Osteoblast (primary cell): ENCODE results near the gene RASAL2. TPM values are rescaled to one million over a fixed set of nuclear protein-coding genes. Genes with fewer than 3 reads are reported as not detected.

ENCODE experiments used
- DNase-seq: peaks from one replicate; pipeline ENCODE4 v3.0.0; 2011; ENCODE audit warnings: low spot score, mixed read lengths; ENCODE audit not compliant: insufficient read length; ENCODE audit errors: missing footprints
- H2AFZ ChIP-seq: 2 replicates; pipeline ENCODE4 v1.6.0; 2011; ENCODE audit warnings: mild to moderate bottlenecking, low read length
- H3K27ac ChIP-seq: 2 replicates; pipeline ENCODE4 v1.5.1; 2011; ENCODE audit warnings: mild to moderate bottlenecking, low read depth, low read length, moderate library complexity
- H3K27me3 ChIP-seq: 2 replicates; pipeline ENCODE4 v1.6.0; 2012; ENCODE audit warnings: mild to moderate bottlenecking, control low read depth, inconsistent platforms, low read length, moderate library complexity; ENCODE audit not compliant: insufficient read depth
- H3K36me3 ChIP-seq: 2 replicates; pipeline ENCODE4 v1.5.1; 2011; ENCODE audit warnings: mild to moderate bottlenecking, low read length, control low read depth, moderate library complexity; ENCODE audit not compliant: insufficient read depth
- H3K4me1 ChIP-seq: 2 replicates; pipeline ENCODE4 v1.5.1; 2011; ENCODE audit warnings: mild to moderate bottlenecking, low read length, control low read depth, moderate library complexity; ENCODE audit not compliant: insufficient read depth
- H3K4me2 ChIP-seq: 2 replicates; pipeline ENCODE4 v1.6.0; 2011; ENCODE audit warnings: mild to moderate bottlenecking, low read length; ENCODE audit not compliant: insufficient read depth
- H3K4me3 ChIP-seq: fragments of 200-600 bp; sonication (generic); 3 replicates; pipeline ENCODE4 v1.5.1; 2012; ENCODE audit warnings: mild to moderate bottlenecking, low read length, inconsistent platforms; ENCODE audit not compliant: insufficient read depth
- H3K79me2 ChIP-seq: 2 replicates; pipeline ENCODE4 v1.6.0; 2012; ENCODE audit warnings: mild to moderate bottlenecking, low read length, control low read depth, inconsistent platforms; ENCODE audit not compliant: insufficient read depth
- H3K9me3 ChIP-seq: 2 replicates; pipeline ENCODE4 v1.5.1; 2011; ENCODE audit warnings: low read depth, low read length, control low read depth
- H4K20me1 ChIP-seq: 2 replicates; pipeline ENCODE4 v1.6.0; 2012; ENCODE audit warnings: mild to moderate bottlenecking, low read length, control low read depth; ENCODE audit not compliant: insufficient read depth
- total RNA-seq: library from RNA; depleted of rRNA; stranded (reverse); fragments of >200 nt; gene quantifications from 2 replicates; pipeline ENCODE4 v1.2.3, GENCODE V29; 2012
- TF ChIP-seq, protein P1 (sequence below): IDR thresholded peaks from 2 replicates; pipeline ENCODE4 v1.5.1; 2011; ENCODE audit warnings: mild to moderate bottlenecking, low read depth, low read length, moderate library complexity; ENCODE audit errors: extremely low read depth

The RASAL2 gene
- total RNA-seq, 1 donor: 59.4 TPM

DNA sequence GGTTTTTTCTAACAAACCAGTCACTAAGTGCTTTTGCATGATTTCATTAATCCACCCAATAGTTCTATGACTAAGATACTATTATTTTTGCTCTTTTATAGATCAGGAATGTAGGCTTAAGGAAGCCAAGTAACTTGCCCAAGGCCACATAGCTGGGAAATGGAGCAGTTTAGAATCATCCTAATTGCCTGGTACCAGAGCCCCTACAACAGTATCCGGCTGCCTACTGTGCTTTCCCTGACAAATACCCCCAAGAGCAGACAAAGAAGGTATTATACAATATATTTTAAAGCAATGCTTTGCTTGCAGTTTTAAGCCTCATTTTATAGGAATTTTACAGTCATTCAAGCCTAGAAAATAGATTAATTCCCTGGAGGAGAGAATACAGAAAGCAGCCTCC is 45.5 kb upstream of the RASAL2 start:
- Histone ChIP-seq H3K27me3 (no peaks in the 10 kb centered on the region), H3K36me3 (no peaks in the 10 kb centered on the region), H3K4me2 (no peak overlapping the region), H3K27ac (no peak overlapping the region), H2AFZ (no peak overlapping the region), H4K20me1 (no peaks in the 10 kb centered on the region), H3K9me3 (no peaks in the 10 kb centered on the region), H3K79me2 (no peaks in the 10 kb centered on the region), H3K4me1 (peaks cover 16% of the 10 kb centered on the region), H3K4me3 (no peak overlapping the region)
- TF ChIP-seq, protein P1, sequence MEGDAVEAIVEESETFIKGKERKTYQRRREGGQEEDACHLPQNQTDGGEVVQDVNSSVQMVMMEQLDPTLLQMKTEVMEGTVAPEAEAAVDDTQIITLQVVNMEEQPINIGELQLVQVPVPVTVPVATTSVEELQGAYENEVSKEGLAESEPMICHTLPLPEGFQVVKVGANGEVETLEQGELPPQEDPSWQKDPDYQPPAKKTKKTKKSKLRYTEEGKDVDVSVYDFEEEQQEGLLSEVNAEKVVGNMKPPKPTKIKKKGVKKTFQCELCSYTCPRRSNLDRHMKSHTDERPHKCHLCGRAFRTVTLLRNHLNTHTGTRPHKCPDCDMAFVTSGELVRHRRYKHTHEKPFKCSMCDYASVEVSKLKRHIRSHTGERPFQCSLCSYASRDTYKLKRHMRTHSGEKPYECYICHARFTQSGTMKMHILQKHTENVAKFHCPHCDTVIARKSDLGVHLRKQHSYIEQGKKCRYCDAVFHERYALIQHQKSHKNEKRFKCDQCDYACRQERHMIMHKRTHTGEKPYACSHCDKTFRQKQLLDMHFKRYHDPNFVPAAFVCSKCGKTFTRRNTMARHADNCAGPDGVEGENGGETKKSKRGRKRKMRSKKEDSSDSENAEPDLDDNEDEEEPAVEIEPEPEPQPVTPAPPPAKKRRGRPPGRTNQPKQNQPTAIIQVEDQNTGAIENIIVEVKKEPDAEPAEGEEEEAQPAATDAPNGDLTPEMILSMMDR: no peak
- no peak for DNase-seq

DNA sequence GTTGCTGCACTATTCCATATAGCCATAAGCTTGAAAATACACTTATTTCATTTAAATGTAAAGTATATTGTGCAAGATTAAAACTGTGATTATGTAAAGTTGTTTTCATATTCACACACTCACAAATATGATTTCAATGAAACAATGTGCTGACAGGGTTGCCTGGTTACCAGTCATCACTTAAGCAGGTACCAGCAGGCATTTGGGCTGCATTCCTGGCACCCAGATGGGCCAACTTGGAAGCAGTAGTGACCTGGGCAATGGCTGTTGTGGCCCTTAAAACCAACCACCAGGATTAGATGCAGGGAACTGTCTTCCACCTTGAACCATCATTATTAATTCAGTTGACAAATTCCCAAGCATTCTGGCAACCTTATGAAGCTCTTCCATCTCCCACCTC is 45.0 kb upstream of the RASAL2 start:
- H3K4me2 ChIP-seq: no peak overlapping the region
- no peaks in the 10 kb centered on the region for H3K27me3 ChIP-seq
- TF ChIP-seq, protein P1: no peak
- H3K4me1 ChIP-seq: peaks cover 19% of the 10 kb centered on the region
- no peaks in the 10 kb centered on the region for H3K9me3 ChIP-seq
- no peaks in the 10 kb centered on the region for H3K79me2 ChIP-seq
- no peaks in the 10 kb centered on the region for H3K36me3 ChIP-seq
- DNase-seq: no peak
- no peak overlapping the region for H3K4me3 ChIP-seq
- no peak overlapping the region for H3K27ac ChIP-seq
- no peaks in the 10 kb centered on the region for H4K20me1 ChIP-seq
- H2AFZ ChIP-seq: no peak overlapping the region

DNA sequence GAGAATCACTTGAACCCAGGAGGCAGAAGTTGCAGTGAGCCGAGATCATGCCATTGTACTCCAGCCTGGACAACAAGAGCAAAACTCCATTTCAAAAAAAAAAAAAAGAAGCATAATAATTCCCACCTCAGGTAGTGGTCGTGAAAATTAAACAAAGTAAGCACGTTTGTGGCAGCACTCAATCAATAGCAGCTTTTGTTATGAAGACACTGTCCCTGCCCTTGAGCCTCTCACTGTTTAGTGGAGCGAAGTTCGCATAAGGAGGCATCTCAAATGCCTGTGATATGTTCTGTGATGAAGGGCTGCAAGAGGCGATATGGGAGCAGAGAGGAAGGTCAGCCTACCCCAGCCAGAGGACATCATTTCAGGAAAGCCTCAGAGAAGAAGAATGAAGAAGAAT is 43.8 kb upstream of the RASAL2 start:
- Histone ChIP-seq H3K4me2 (no peak overlapping the region), H3K4me1 (peaks cover 23% of the 10 kb centered on the region), H3K9me3 (no peaks in the 10 kb centered on the region), H3K27ac (no peak overlapping the region), H3K4me3 (no peak overlapping the region), H3K36me3 (no peaks in the 10 kb centered on the region), H3K79me2 (no peaks in the 10 kb centered on the region), H4K20me1 (no peaks in the 10 kb centered on the region), H2AFZ (no peak overlapping the region), H3K27me3 (no peaks in the 10 kb centered on the region)
- TF ChIP-seq, protein P1: no peak
- DNase-seq: no peak

DNA sequence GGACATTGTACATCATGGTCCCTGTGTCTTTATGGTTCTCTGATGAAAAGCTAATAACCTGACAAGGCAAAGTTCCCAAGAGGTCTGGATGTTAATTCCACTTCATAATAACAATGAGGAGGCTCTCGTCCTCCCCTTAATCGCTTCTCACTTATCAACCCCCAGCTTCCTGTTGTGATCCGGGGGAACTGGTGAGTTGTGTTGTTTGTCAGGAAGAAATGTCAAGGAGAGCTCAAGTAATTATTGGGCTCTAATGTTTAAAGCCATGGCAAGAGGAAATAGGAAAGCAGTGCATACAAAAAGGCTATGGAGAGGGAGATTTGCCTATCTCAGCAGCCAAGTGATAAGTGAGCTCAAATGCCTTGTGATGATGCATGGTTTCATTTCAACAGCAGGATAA is 42.8 kb upstream of the RASAL2 start:
- Histone ChIP-seq H3K36me3 (no peaks in the 10 kb centered on the region), H2AFZ (no peak overlapping the region), H3K79me2 (no peaks in the 10 kb centered on the region), H3K4me2 (no peak overlapping the region), H4K20me1 (no peaks in the 10 kb centered on the region), H3K4me1 (peaks cover 33% of the 10 kb centered on the region), H3K27me3 (no peaks in the 10 kb centered on the region), H3K4me3 (no peak overlapping the region), H3K27ac (no peak overlapping the region), H3K9me3 (no peaks in the 10 kb centered on the region)
- TF ChIP-seq, protein P1: no peak
- DNase-seq: no peak
